DND-41 (cell line): ENCODE results near the gene KIFAP3.
"Not testable (repeated sequence)": the region's sequence is repeated elsewhere in the genome, so short reads cannot be mapped to it uniquely, and the experiment has no call there.

ENCODE experiments used
- ATAC-seq: fragments of 200-7000 bp; cut with Tn5 transposase; 3 replicates; pipeline ENCODE4 v1.9.1; 2021; ENCODE audit warnings: low read depth; ENCODE audit not compliant: insufficient read depth
- DNase-seq: peaks from one replicate; pipeline ENCODE4 v3.0.0-alpha.2; 2020
- H2AFZ ChIP-seq: 2 replicates; pipeline ENCODE4 v1.6.0; 2012; ENCODE audit warnings: low read depth, low read length
- H3K27ac ChIP-seq: 2 replicates; pipeline ENCODE4 v1.5.1; 2012; ENCODE audit warnings: low read length, inconsistent platforms
- H3K27me3 ChIP-seq: fragments of 200-600 bp; sonication (generic); 2 replicates; pipeline ENCODE4 v1.6.0; 2012; ENCODE audit warnings: low read length, mild to moderate bottlenecking, inconsistent platforms; ENCODE audit not compliant: insufficient read depth, poor library complexity
- H3K36me3 ChIP-seq: 2 replicates; pipeline ENCODE4 v1.5.1; 2012; ENCODE audit warnings: low read length, inconsistent platforms; ENCODE audit not compliant: insufficient read depth
- H3K4me1 ChIP-seq: 2 replicates; pipeline ENCODE4 v1.5.1; 2012; ENCODE audit warnings: mild to moderate bottlenecking, low read length; ENCODE audit not compliant: insufficient read depth
- H3K4me2 ChIP-seq: 2 replicates; pipeline ENCODE4 v1.6.0; 2012; ENCODE audit warnings: mild to moderate bottlenecking, moderate library complexity, low read length, inconsistent platforms; ENCODE audit not compliant: insufficient read depth
- H3K4me3 ChIP-seq, 2 experiments: fragments of 200-600 bp in 1 of 2; shearing (Covaris generic) in 1 of 2; 2 replicates each; pipeline ENCODE4 v1.5.1; 2012 to 2016; ENCODE audit warnings: inconsistent platforms in 2 of 2, low read length in 2 of 2, mild to moderate bottlenecking in 2 of 2, low read depth in 1 of 2, moderate library complexity in 1 of 2
- H3K79me2 ChIP-seq: 2 replicates; pipeline ENCODE4 v1.6.0; 2012; ENCODE audit warnings: low read length, inconsistent platforms; ENCODE audit not compliant: insufficient read depth
- H3K9ac ChIP-seq: 2 replicates; pipeline ENCODE4 v1.6.0; 2012; ENCODE audit warnings: low read depth, mild to moderate bottlenecking, inconsistent platforms, low read length, moderate library complexity
- H3K9me3 ChIP-seq: 2 replicates; pipeline ENCODE4 v1.5.1; 2012; ENCODE audit warnings: low read length, moderate library complexity, mild to moderate bottlenecking, inconsistent platforms; ENCODE audit not compliant: insufficient read depth, severe bottlenecking
- H4K20me1 ChIP-seq: 2 replicates; pipeline ENCODE4 v1.6.0; 2012; ENCODE audit warnings: low read length; ENCODE audit not compliant: insufficient read depth
- CTCF ChIP-seq: IDR thresholded peaks from 2 replicates; pipeline ENCODE4 v1.5.1; 2012; ENCODE audit warnings: borderline replicate concordance, low read length, moderate library complexity, mild to moderate bottlenecking; ENCODE audit not compliant: poor library complexity, severe bottlenecking; ENCODE audit errors: extremely low read depth
- EZH2 ChIP-seq: IDR thresholded peaks from 3 replicates; pipeline ENCODE4 v1.6.1; 2012; ENCODE audit warnings: borderline replicate concordance, low read depth, mild to moderate bottlenecking, moderate library complexity, low read length, inconsistent platforms; ENCODE audit not compliant: severe bottlenecking

The KIFAP3 gene

GRCh38 chr1:170010443-170010842 is 64.1 kb downstream of the KIFAP3 start:
- Histone ChIP-seq H3K9me3 (no peaks in the 10 kb centered on the region), H3K27ac (no peak overlapping the region), H3K4me1 (no peaks in the 10 kb centered on the region), H3K79me2 (no peaks in the 10 kb centered on the region), H4K20me1 (no peaks in the 10 kb centered on the region), H3K4me3 (no peak overlapping the region), H3K4me2 (no peak overlapping the region), H3K9ac (no peak overlapping the region), H2AFZ (no peak overlapping the region), H3K36me3 (peaks cover 18% of the 10 kb centered on the region; the same call in 1 of the 2 replicates), H3K27me3 (no peaks in the 10 kb centered on the region)
- no peak for TF ChIP-seq EZH2
- TF ChIP-seq CTCF = peak; percentile 56
- ATAC-seq (no peak; the same call in 2 of the 3 replicates), DNase-seq (peak; percentile 29)

GRCh38 chr1:170009551-170009950 is 64.9 kb downstream of the KIFAP3 start:
- Histone ChIP-seq H3K79me2 (no peaks in the 10 kb centered on the region), H3K4me2 (no peak overlapping the region), H3K9ac (no peak overlapping the region), H2AFZ (no peak overlapping the region), H3K9me3 (no peaks in the 10 kb centered on the region), H3K4me3 (no peak overlapping the region), H3K4me1 (no peaks in the 10 kb centered on the region), H3K27me3 (no peaks in the 10 kb centered on the region), H4K20me1 (no peaks in the 10 kb centered on the region), H3K27ac (no peak overlapping the region), H3K36me3 (peaks cover 13% of the 10 kb centered on the region; the same call in 1 of the 2 replicates)
- ATAC-seq = no peak
- TF ChIP-seq CTCF (no peak), EZH2 (no peak)
- no peak for DNase-seq

GRCh38 chr1:170008745-170009144 is 65.8 kb downstream of the KIFAP3 start:
- H3K9ac ChIP-seq, H4K20me1 ChIP-seq, H3K4me3 ChIP-seq, H3K4me1 ChIP-seq, H3K4me2 ChIP-seq, H3K79me2 ChIP-seq, ATAC-seq, H3K36me3 ChIP-seq, H3K27me3 ChIP-seq, H3K27ac ChIP-seq, DNase-seq, H2AFZ ChIP-seq, H3K9me3 ChIP-seq: not testable (repeated sequence)

GRCh38 chr1:170003270-170003835 is 71.1 kb downstream of the KIFAP3 start:
- H3K4me3 ChIP-seq, H3K4me1 ChIP-seq, DNase-seq, ATAC-seq, H3K4me2 ChIP-seq, H3K36me3 ChIP-seq, H4K20me1 ChIP-seq, H3K27me3 ChIP-seq, H3K27ac ChIP-seq, H3K9me3 ChIP-seq, H3K79me2 ChIP-seq, H2AFZ ChIP-seq, H3K9ac ChIP-seq: not testable (repeated sequence)
